ENCODE measurements around the gene STIM1. TPM values are rescaled to one million over a fixed set of nuclear protein-coding genes. Genes with fewer than 3 reads are reported as not detected.

The STIM1 gene
- total and polyA plus RNA-seq, 7 donors, result 5.3 to 44.8 (median 29.3) TPM

GRCh38 chr11:3866836-3867208, 11.4 kb downstream of the STIM1 start:
- no peak for DNase-seq
- Histone ChIP-seq H3K27me3 (no peaks in the 10 kb centered on the region), H3K36me3 (no peaks in the 10 kb centered on the region), H3K4me3 (no peak overlapping the region), H3K27ac (peak overlapping the region in 3 of 4 donors; percentile 65 to 75 (median 70)), H3K9me3 (no peaks in the 10 kb centered on the region), H3K4me1 (peaks cover 0 to 49% (median 40%) of the 10 kb centered on the region in 4 donors)
- intact Hi-C loops (cut with DNase I), result no loop called here
- TF ChIP-seq EP300 (IDR thresholded peaks at IDR 0.05), result no peak
- no peak for TF ChIP-seq POLR2AphosphoS5 (IDR thresholded peaks at IDR 0.05)
- no peak for TF ChIP-seq CTCF (IDR thresholded peaks at IDR 0.05)

- Histone ChIP-seq H3K4me1 (peaks cover 0 to 49% (median 40%) of the 10 kb centered on the region in 4 donors), H3K27ac (peak overlapping the region; percentile 4 to 75 (median 68)), H3K27me3 (no peaks in the 10 kb centered on the region), H3K4me3 (no peak overlapping the region), H3K36me3 (no peaks in the 10 kb centered on the region), H3K9me3 (no peaks in the 10 kb centered on the region)
- 47 to 52% methylated on average over 6 of the region's 6 CpGs for WGBS, 2 donors
- intact Hi-C loops (cut with DNase I), result no loop called here
- DNase-seq, result no peak
- no peak for TF ChIP-seq EP300 (IDR thresholded peaks at IDR 0.05)
- TF ChIP-seq POLR2AphosphoS5 (IDR thresholded peaks at IDR 0.05), result peak in 1 of 4 donors; percentile 13
Measured at GRCh38 chr11:3867209-3868091, 12.0 kb downstream of the STIM1 start.

- WGBS, 2 donors, result 82 to 96% methylated on average over 2 of the region's 2 CpGs
Measured at GRCh38 chr11:3873712-3874349, 18.4 kb downstream of the STIM1 start.

GRCh38 chr11:3876613-3877012, 21.1 kb downstream of the STIM1 start:
- peaks cover 0 to 50% (median 38%) of the 10 kb centered on the region in 4 donors for H3K4me1 ChIP-seq
- WGBS, 2 donors, result 85 to 86% methylated on average over 3 of the region's 3 CpGs

More at GRCh38 chr11:3873712-3874349, 18.4 kb downstream of the STIM1 start:
- no peaks in the 10 kb centered on the region for H3K27me3 ChIP-seq
- no peak overlapping the region for H3K27ac ChIP-seq
- no peak overlapping the region for H3K4me3 ChIP-seq
- peaks cover 0 to 32% (median 23%) of the 10 kb centered on the region in 4 donors for H3K4me1 ChIP-seq
- intact Hi-C loops (cut with DNase I), result no loop called here
- H3K36me3 ChIP-seq, result no peaks in the 10 kb centered on the region
- TF ChIP-seq POLR2AphosphoS5 (IDR thresholded peaks at IDR 0.05), result no peak
- TF ChIP-seq POLR2A (IDR thresholded peaks at IDR 0.05), result no peak
- no peak for TF ChIP-seq CTCF (IDR thresholded peaks at IDR 0.05)
- TF ChIP-seq EP300 (IDR thresholded peaks at IDR 0.05), result no peak
- no peaks in the 10 kb centered on the region for H3K9me3 ChIP-seq
- no peak for DNase-seq

More at GRCh38 chr11:3876613-3877012, 21.1 kb downstream of the STIM1 start:
- H3K36me3 ChIP-seq, result no peaks in the 10 kb centered on the region
- intact Hi-C loops (cut with DNase I), result no loop called here
- H3K9me3 ChIP-seq, result no peaks in the 10 kb centered on the region
- no peak overlapping the region for H3K4me3 ChIP-seq
- TF ChIP-seq POLR2A (IDR thresholded peaks at IDR 0.05) (no peak), EP300 (IDR thresholded peaks at IDR 0.05) (no peak), POLR2AphosphoS5 (IDR thresholded peaks at IDR 0.05) (no peak), CTCF (IDR thresholded peaks at IDR 0.05) (no peak)
- no peak overlapping the region for H3K27ac ChIP-seq
- DNase-seq, result no peak
- no peaks in the 10 kb centered on the region for H3K27me3 ChIP-seq

Data from sigmoid colon (tissue), 7 donors.